ENCODE measurements around the gene ABR. TPM values are rescaled to one million over a fixed set of nuclear protein-coding genes. Genes with fewer than 3 reads are reported as not detected.

The ABR gene
- polyA plus RNA-seq, 3 donors = 19.8 to 160 (median 26.0) TPM

DNA sequence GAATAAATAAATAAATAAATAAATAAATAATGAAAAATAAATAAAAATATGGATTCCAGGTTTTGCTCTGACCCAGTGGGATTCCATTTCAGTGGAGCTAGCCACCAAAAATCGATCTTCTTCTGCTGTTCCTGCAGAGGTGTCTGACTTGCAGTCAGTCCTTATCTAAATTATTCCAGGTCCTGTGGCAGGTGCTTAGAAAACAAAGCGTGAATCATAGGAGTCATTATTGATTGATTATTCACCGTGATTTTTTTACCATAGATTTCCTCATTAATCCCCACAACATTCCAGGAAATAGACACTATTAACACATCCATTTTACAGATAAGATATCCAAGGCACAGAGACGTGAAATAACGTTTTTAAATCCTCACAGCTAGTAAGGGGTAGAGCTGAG lies 31.5 kb upstream of the ABR start:
- peak overlapping the region in 1 of 7 donors; percentile 25 for H3K27ac Mint-ChIP-seq
- intact Hi-C loops (cut with micrococcal nuclease) = no loop called here
- H3K27me3 Mint-ChIP-seq (ENCODE audit: low read depth in 3 of 3) = peaks cover 0 to 2% (median 2%) of the 10 kb centered on the region in 3 donors
- Histone ChIP-seq H3K27ac (ENCODE audit: low read depth in 1 of 2, low read length in 2 of 2) (no peak overlapping the region), H2AFZ (ENCODE audit: insufficient read depth, low read depth, low read length, poor library complexity, severe bottlenecking) (no peak overlapping the region), H3K9me3 (replicated peaks in 1 of 2; ENCODE audit: control insufficient read depth in 1 of 2, insufficient read depth in 1 of 2, low read length in 2 of 2) (no peaks in the 10 kb centered on the region), H3K9ac (ENCODE audit: insufficient read depth, low read length, poor library complexity, severe bottlenecking) (no peak overlapping the region), H4K20me1 (ENCODE audit: insufficient read depth, low read length) (peaks cover 26% of the 10 kb centered on the region), H3K79me2 (ENCODE audit: insufficient read depth, low read length) (peaks cover 78% of the 10 kb centered on the region), H3K36me3 (replicated peaks in 1 of 2; ENCODE audit: control insufficient read depth in 1 of 2, insufficient read depth in 2 of 2, low read length in 2 of 2) (no peaks in the 10 kb centered on the region), H3K27me3 (ENCODE audit: control insufficient read depth in 2 of 2, insufficient read depth in 2 of 2, low read length in 2 of 2) (no peaks in the 10 kb centered on the region), H3K4me3 (replicated peaks in 1 of 3; ENCODE audit: low read depth in 2 of 3, low read length in 3 of 3) (no peak overlapping the region), H3K4me1 (ENCODE audit: control insufficient read depth in 1 of 2, insufficient read depth in 2 of 2, low read length in 2 of 2) (peaks cover 55% of the 10 kb centered on the region in 2 donors), H3K4me2 (replicated peaks; ENCODE audit: extremely low read depth, low read length, poor library complexity, severe bottlenecking) (no peak overlapping the region)
- H3K9me3 Mint-ChIP-seq = peaks cover 0 to 1% (median 0%) of the 10 kb centered on the region in 7 donors
- 80% methylated on average over 1 of the region's 5 CpGs for WGBS (ENCODE audit: insufficient coverage)
- no peak for DNase-seq
- H3K36me3 Mint-ChIP-seq = peaks cover 7 to 20% of the 10 kb centered on the region in 2 donors
- TF ChIP-seq CTCF (IDR thresholded peaks at IDR 0.05) = no peak
- no peak overlapping the region for H3K4me3 Mint-ChIP-seq
- H3K4me1 Mint-ChIP-seq = peaks cover 69% of the 10 kb centered on the region

- H3K4me1 Mint-ChIP-seq = peaks cover 77% of the 10 kb centered on the region
- Histone ChIP-seq H3K36me3 (replicated peaks in 1 of 2; ENCODE audit: control insufficient read depth in 1 of 2, insufficient read depth in 2 of 2, low read length in 2 of 2) (no peaks in the 10 kb centered on the region), H3K27ac (ENCODE audit: low read depth in 1 of 2, low read length in 2 of 2) (no peak overlapping the region), H3K9ac (ENCODE audit: insufficient read depth, low read length, poor library complexity, severe bottlenecking) (no peak overlapping the region), H3K4me1 (ENCODE audit: control insufficient read depth in 1 of 2, insufficient read depth in 2 of 2, low read length in 2 of 2) (peaks cover 72 to 73% of the 10 kb centered on the region in 2 donors), H4K20me1 (ENCODE audit: insufficient read depth, low read length) (peaks cover 27% of the 10 kb centered on the region), H3K27me3 (ENCODE audit: control insufficient read depth in 2 of 2, insufficient read depth in 2 of 2, low read length in 2 of 2) (no peaks in the 10 kb centered on the region), H3K79me2 (ENCODE audit: insufficient read depth, low read length) (peaks cover 80% of the 10 kb centered on the region), H2AFZ (ENCODE audit: insufficient read depth, low read depth, low read length, poor library complexity, severe bottlenecking) (no peak overlapping the region), H3K4me2 (replicated peaks; ENCODE audit: extremely low read depth, low read length, poor library complexity, severe bottlenecking) (no peak overlapping the region), H3K9me3 (replicated peaks in 1 of 2; ENCODE audit: control insufficient read depth in 1 of 2, insufficient read depth in 1 of 2, low read length in 2 of 2) (no peaks in the 10 kb centered on the region), H3K4me3 (replicated peaks in 1 of 3; ENCODE audit: low read depth in 2 of 3, low read length in 3 of 3) (no peak overlapping the region)
- WGBS (ENCODE audit: insufficient coverage) = no CpG with 5 or more reads among the region's 6 CpGs
- H3K9me3 Mint-ChIP-seq = peaks cover 0 to 3% (median 0%) of the 10 kb centered on the region in 7 donors
- H3K27me3 Mint-ChIP-seq (ENCODE audit: low read depth in 3 of 3) = peaks cover 0 to 4% (median 0%) of the 10 kb centered on the region in 3 donors
- TF ChIP-seq CTCF (IDR thresholded peaks at IDR 0.05) = no peak
- peaks cover 7 to 20% of the 10 kb centered on the region in 2 donors for H3K36me3 Mint-ChIP-seq
- no peak overlapping the region for H3K4me3 Mint-ChIP-seq
- peak overlapping the region in 2 of 7 donors; percentile 23 to 60 for H3K27ac Mint-ChIP-seq
- intact Hi-C loops (cut with micrococcal nuclease) = loop anchor here in 1 of 2 donors (10.0 kb wide), 1 partner anchor 436 kb away; the partner anchor contains the start of genes RILP and SCARF1
- no peak for DNase-seq
These were observed 29.2 kb upstream of the ABR start for GRCh38 chr17:1208966-1209365.
